Ishikawa (cell line): ENCODE results near the gene ZNF281.

ENCODE experiments used
- CEBPB ChIP-seq: IDR thresholded peaks from 2 replicates; pipeline ENCODE4 v1.6.1; 2012
- CREB1 ChIP-seq: IDR thresholded peaks from 2 replicates; pipeline ENCODE4 v1.6.1; 2012; ENCODE audit warnings: low read depth
- EGR1 ChIP-seq: IDR thresholded peaks from 2 replicates; pipeline ENCODE4 v1.6.1; 2012
- EP300 ChIP-seq: IDR thresholded peaks from 2 replicates; pipeline ENCODE4 v1.6.1; 2012; ENCODE audit warnings: borderline replicate concordance
- FOXM1 ChIP-seq: IDR thresholded peaks from 2 replicates; pipeline ENCODE4 v1.6.1; 2012; ENCODE audit warnings: low read depth, borderline replicate concordance
- MAX ChIP-seq: IDR thresholded peaks from 2 replicates; pipeline ENCODE4 v1.6.1; 2012
- NFIC ChIP-seq: IDR thresholded peaks from 2 replicates; pipeline ENCODE4 v1.6.1; 2012
- RAD21 ChIP-seq: IDR thresholded peaks from 2 replicates; pipeline ENCODE4 v1.6.1; 2012; ENCODE audit warnings: low read depth
- REST ChIP-seq: IDR thresholded peaks from 2 replicates; pipeline ENCODE4 v1.6.1; 2012; ENCODE audit warnings: low read depth, mild to moderate bottlenecking
- TAF1 ChIP-seq: IDR thresholded peaks from 2 replicates; pipeline ENCODE4 v1.6.1; 2012; ENCODE audit warnings: low read depth, mild to moderate bottlenecking
- TCF12 ChIP-seq: IDR thresholded peaks from 2 replicates; pipeline ENCODE4 v1.6.1; 2012; ENCODE audit warnings: low read depth
- TEAD4 ChIP-seq: IDR thresholded peaks from 2 replicates; pipeline ENCODE4 v1.6.1; 2012
- USF1 ChIP-seq: IDR thresholded peaks from 2 replicates; pipeline ENCODE4 v1.6.1; 2012
- YY1 ChIP-seq: IDR thresholded peaks from 2 replicates; pipeline ENCODE4 v1.6.1; 2012; ENCODE audit warnings: low read depth
- ZBTB7A ChIP-seq: IDR thresholded peaks from 2 replicates; pipeline ENCODE4 v1.6.1; 2012; ENCODE audit warnings: low read depth

ZNF281 gene

DNA sequence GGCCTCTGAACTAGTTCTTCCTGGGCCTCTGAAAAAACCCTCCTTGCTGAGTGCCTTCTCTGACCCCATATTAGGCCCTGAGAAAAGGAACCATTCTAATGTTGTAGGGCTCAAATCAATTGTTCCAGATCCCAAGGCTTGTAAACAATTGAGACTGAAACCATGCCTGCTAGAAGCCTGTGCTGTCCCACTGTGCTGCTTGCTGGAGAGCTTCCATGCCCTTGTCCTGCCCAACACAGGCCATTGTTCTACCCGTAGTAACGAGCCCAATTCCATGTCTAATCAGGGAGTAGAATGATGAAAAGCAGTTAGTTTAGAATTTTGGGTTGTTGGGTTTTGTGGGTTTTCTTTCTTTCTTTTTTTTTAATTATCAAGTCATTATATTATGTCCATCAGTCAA is 47.4 kb downstream of the ZNF281 start:
- no peak for TF ChIP-seq TAF1
- TF ChIP-seq CREB1 = no peak
- TF ChIP-seq FOXM1 = no peak
- TF ChIP-seq ZBTB7A = no peak
- TF ChIP-seq TEAD4 = no peak
- TF ChIP-seq CEBPB = no peak
- no peak for TF ChIP-seq YY1

GRCh38 chr1:200359610-200360163 is 50.1 kb downstream of the ZNF281 start:
- TF ChIP-seq EGR1 = no peak

DNA sequence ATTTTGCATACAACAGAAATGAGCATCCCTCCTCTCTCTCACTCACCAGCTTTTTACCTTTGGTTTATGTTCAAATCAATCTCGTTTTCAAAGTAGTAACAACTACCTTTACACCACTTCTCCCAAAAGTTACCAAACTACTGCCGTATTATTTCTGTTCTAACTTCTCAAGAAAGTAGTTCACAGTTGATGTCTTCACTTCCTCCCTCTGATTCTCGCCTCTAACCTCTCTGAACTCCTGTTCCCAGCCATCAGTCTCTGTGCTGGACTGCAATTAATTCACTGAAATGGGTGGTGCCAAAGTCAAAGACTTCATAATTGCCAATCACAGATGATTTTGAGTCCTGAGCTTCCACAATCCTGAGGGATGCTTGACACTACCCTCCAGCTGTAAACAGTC is 54.0 kb downstream of the ZNF281 start:
- TF ChIP-seq CEBPB (no peak), YY1 (no peak), MAX (no peak), TCF12 (no peak), REST (no peak), USF1 (no peak), TEAD4 (no peak), NFIC (no peak), EP300 (no peak), RAD21 (no peak), EGR1 (no peak), CREB1 (no peak), TAF1 (no peak), FOXM1 (no peak)
